Astrocyte (in vitro differentiated cells and primary cell): ENCODE measurements around the gene PIGU.

Experiments used
- CTCF ChIP-seq: IDR thresholded peaks from 2 replicates; pipeline ENCODE4 v1.5.1; 2011; ENCODE audit warnings: low read depth, mild to moderate bottlenecking, inconsistent platforms, low read length, moderate library complexity; ENCODE audit not compliant: insufficient read depth
- EZH2 ChIP-seq: IDR thresholded peaks from 2 replicates; pipeline ENCODE4 v1.6.1; 2012; ENCODE audit warnings: mild to moderate bottlenecking, low read length, inconsistent platforms; ENCODE audit not compliant: insufficient read depth

- TF ChIP-seq CTCF, result no peak
- TF ChIP-seq EZH2, result no peak
Observed at GRCh38 chr20:34627458-34627857, 49.4 kb downstream of the PIGU start.
